Aorta (tissue), 5 donors: ENCODE measurements around the gene RRAGC. TPM values are rescaled to one million over a fixed set of nuclear protein-coding genes. Genes with fewer than 3 reads are reported as not detected.

ENCODE experiments used
- ATAC-seq: fragments of 200-7000 bp; cut with Tn5 transposase; one replicate; pipeline ENCODE4 v1.9.1; 2022; ENCODE audit warnings: moderate library complexity; ENCODE audit not compliant: low FRiP score
- DNase-seq, 2 donors: peaks; one replicate each; pipeline ENCODE4 v3.0.0-alpha.2; 2020
- H3K27ac ChIP-seq, 2 donors: one replicate each; pipeline ENCODE4 v1.5.1; 2013; ENCODE audit warnings: low read length in 2 of 2, mild to moderate bottlenecking in 2 of 2, moderate library complexity in 2 of 2, control low read depth in 1 of 2, inconsistent platforms in 1 of 2, low read depth in 1 of 2
- H3K27me3 ChIP-seq, 2 donors: one replicate each; pipeline ENCODE4 v1.6.1; 2013; ENCODE audit warnings: control low read depth in 1 of 2, low read length in 1 of 2, mild to moderate bottlenecking in 1 of 2, moderate library complexity in 1 of 2; ENCODE audit not compliant: insufficient read depth in 2 of 2, control insufficient read depth in 1 of 2
- H3K36me3 ChIP-seq, 2 donors: one replicate each; pipeline ENCODE4 v1.6.1; 2013; ENCODE audit warnings: control low read depth in 1 of 2, low read length in 1 of 2, mild to moderate bottlenecking in 1 of 2; ENCODE audit not compliant: insufficient read depth in 2 of 2, control insufficient read depth in 1 of 2
- H3K4me1 ChIP-seq, 2 donors: one replicate each; pipeline ENCODE4 v1.6.1; 2013; ENCODE audit warnings: low read length in 2 of 2, control low read depth in 1 of 2, mild to moderate bottlenecking in 1 of 2, moderate library complexity in 1 of 2; ENCODE audit not compliant: insufficient read depth in 2 of 2, control insufficient read depth in 1 of 2
- H3K4me3 ChIP-seq, 2 donors: one replicate each; pipeline ENCODE4 v1.5.1; 2013; ENCODE audit warnings: low read length in 2 of 2, control low read depth in 1 of 2, mild to moderate bottlenecking in 1 of 2
- H3K9me3 ChIP-seq: one replicate; pipeline ENCODE4 v1.6.1; 2013; ENCODE audit warnings: mild to moderate bottlenecking, low read length; ENCODE audit not compliant: control insufficient read depth
- WGBS, 2 donors: extraction: QIAGEN DNeasy Blood & Tissue Kit; methylation state at CpG; one replicate each; pipeline ENCODE4 v1.1.7; 2013; 5-methylcytosine and 5-hydroxymethylcytosine counted together
- intact Hi-C, 2 donors: fragments of 100-400 bp; cut with DNase I; formaldehyde crosslinking; loops; one replicate each; pipeline versions ENCODE4 v1.14.2 to v1.15.0; 2022
- polyA plus RNA-seq, 2 donors: library from polyadenylated mRNA; stranded (reverse); fragments of 200-250 nt; gene quantifications; one replicate each; pipeline ENCODE4 v1.2.3, GENCODE V29; 2013
- total RNA-seq, 2 donors: library from RNA; stranded (reverse); fragmentation: NEBNext Ultra II Directional; extraction: Animal tissue kit (Norgen Biotek cat#: 25700); gene quantifications; one replicate each; pipeline ENCODE4 v1.2.1, GENCODE V29; 2021
- donor health status: healthy with polysubstance abuse.
- donor health status: Bipolar disorder and iron deficiency.
- donor health status: DM: no; HTN: no; CAD: no.
- donor health status: DM: no; HTN: no; CAD: no.
- donor health status: DM: yes; HTN: yes; CAD: no.

RRAGC gene
- total and polyA plus RNA-seq, 4 donors: 21.6 to 28.4 (median 23.3) TPM

DNA sequence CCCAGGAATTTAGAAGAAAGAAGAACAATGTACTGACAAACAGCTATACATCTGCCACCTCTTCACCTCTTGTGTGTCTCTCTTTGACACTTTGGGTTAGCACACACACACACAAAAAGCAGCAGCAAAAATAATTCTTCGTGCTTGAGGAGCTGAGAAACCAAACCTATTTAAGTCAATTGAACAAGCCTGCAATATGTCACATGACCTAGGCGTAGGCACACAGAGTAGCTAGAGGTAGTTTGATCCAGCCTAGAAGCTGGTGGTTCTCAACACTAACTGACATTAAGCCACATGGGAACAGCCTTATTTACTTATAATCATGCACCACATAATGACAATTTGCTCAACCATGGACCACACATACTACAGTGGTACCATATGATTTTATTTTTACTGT lies 32.3 kb downstream of the RRAGC start:
- H3K4me1 ChIP-seq: no peaks in the 10 kb centered on the region
- H3K27me3 ChIP-seq: peaks cover 0 to 2% of the 10 kb centered on the region in 2 donors
- DNase-seq (no peak), ATAC-seq (no peak)
- H3K9me3 ChIP-seq: no peaks in the 10 kb centered on the region
- no peak overlapping the region for H3K27ac ChIP-seq
- no peaks in the 10 kb centered on the region for H3K36me3 ChIP-seq
- no peak overlapping the region for H3K4me3 ChIP-seq
- intact Hi-C loops: no loop called here
- 56 to 67% methylated on average over 2 of the region's 2 CpGs for WGBS, 2 donors

DNA sequence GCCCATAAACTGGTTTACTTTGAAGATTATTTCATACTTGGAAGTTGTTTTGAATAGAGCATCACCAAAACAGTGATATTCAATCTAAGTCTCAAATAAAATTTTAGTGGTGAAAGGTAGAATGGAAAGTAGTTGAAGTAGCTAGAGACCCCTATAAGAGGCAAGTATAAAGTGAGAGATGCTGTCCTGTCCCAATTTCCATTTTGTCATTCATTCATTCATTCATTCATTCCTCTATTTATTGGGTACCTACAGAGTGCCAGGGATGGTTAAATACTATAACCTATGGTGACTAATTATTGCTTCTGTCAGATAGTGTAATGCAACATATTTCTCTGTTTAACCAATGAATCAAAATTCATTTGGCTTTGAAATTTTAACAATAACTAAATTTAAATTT lies 32.7 kb downstream of the RRAGC start:
- no peaks in the 10 kb centered on the region for H3K36me3 ChIP-seq
- intact Hi-C loops: no loop called here
- no peak for ATAC-seq

DNA sequence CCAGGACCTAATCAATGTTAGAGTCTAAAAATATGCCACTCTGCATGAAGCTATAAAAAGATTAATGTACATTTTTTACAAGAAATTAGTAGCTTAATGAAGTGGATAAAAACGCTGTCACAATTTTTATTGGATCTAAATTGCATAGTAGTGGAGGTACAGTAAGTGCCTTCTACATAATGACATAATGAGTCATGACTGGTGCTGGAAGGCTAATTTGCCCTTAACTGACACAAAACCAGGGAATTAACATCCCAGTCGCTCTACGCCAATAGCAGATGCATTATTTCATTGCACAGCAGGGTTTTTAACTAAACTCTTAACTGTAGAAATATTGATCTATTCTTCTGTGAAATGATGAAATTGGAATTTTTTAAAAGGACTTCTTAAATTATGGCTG lies 33.3 kb downstream of the RRAGC start:
- WGBS, 2 donors: 50 to 58% methylated on average over 3 of the region's 3 CpGs
- ATAC-seq: no peak
- no peak overlapping the region for H3K4me3 ChIP-seq

More for the DNA sequence above, 32.7 kb downstream of the RRAGC start:
- no peak for DNase-seq
- Histone ChIP-seq H3K27me3 (peaks cover 0 to 2% of the 10 kb centered on the region in 2 donors), H3K4me1 (no peaks in the 10 kb centered on the region), H3K9me3 (no peaks in the 10 kb centered on the region), H3K27ac (no peak overlapping the region), H3K4me3 (no peak overlapping the region)

DNA sequence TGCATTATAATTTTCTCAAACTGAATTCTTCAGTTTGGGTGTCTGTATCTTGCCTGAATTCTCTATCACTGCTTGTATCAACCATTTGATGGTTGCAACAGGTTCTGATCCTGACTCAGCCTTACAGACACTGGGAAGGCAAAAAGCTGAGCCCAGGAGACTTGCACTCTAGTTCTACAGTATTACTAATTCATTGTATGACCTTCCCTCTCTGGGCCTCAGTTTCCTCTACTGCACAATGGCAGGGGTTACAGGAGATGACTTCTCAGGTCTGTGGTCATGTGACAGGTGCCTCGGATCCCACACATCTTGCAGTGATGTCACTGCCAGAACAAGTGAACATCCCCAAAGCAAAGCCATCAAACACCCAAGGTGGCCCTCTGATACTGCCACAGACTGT lies 38.7 kb downstream of the RRAGC start:
- H3K27ac ChIP-seq: no peak overlapping the region
- peaks cover 0 to 2% of the 10 kb centered on the region in 2 donors for H3K27me3 ChIP-seq
- no peaks in the 10 kb centered on the region for H3K36me3 ChIP-seq
- intact Hi-C loops: no loop called here
- no peaks in the 10 kb centered on the region for H3K4me1 ChIP-seq
- H3K4me3 ChIP-seq: no peak overlapping the region
- ATAC-seq (no peak), DNase-seq (no peak)
- H3K9me3 ChIP-seq: no peaks in the 10 kb centered on the region
- 50 to 60% methylated on average over 1 of the region's 1 CpG for WGBS, 2 donors

More for the DNA sequence above, 33.3 kb downstream of the RRAGC start:
- intact Hi-C loops: no loop called here
- DNase-seq: no peak
- Histone ChIP-seq H3K27ac (no peak overlapping the region), H3K4me1 (no peaks in the 10 kb centered on the region), H3K36me3 (no peaks in the 10 kb centered on the region), H3K27me3 (peaks cover 0 to 2% of the 10 kb centered on the region in 2 donors), H3K9me3 (no peaks in the 10 kb centered on the region)

DNA sequence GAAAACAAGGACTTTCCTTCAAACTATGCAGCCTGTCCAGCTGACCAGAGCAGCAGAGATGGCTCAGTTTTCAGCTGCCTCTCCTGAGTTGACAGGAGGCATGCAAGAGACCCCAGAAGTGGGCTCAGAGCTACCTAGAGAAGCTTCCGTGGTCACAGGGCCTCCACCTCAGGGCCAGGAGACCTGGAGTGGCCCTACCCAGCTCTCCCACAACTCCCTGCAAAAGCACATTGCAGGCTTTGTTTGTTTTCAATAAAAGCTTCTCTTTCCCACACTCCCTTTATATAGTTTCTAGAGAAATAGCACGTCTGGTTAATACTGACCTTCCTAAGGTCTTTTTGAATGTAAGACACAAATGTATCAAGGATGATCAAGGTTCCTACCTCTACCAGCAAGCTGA lies 40.1 kb downstream of the RRAGC start:
- intact Hi-C loops: loop anchor here (10.0 kb wide), 1 partner anchor 215 kb away; no protein-coding TSS in a partner anchor
- ATAC-seq: no peak
- 66 to 72% methylated on average over 2 of the region's 2 CpGs for WGBS, 2 donors

DNA sequence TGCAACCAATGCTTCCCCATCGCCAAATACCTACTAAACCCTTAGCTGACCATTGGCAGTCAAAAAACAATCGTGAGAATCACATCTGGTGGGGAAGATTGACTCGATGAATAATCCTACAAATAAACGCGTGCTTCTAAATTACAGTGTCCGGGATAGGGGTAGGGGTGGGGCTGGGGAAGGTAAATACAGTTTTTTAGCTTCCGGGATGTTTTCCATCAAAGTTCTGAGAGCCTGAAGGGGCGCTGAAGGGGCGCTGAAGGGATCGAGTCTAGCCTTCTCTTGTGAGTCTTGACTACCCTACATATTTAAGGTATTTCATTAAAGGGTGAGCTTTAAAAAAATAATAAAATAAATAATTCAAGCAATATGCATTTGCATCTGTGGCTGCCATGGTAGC lies 40.5 kb downstream of the RRAGC start:
- intact Hi-C loops: loop anchor here (10.0 kb wide), 1 partner anchor 214 kb away; no protein-coding TSS in a partner anchor
- H3K4me1 ChIP-seq: no peaks in the 10 kb centered on the region
- H3K27ac ChIP-seq: no peak overlapping the region
- H3K27me3 ChIP-seq: no peaks in the 10 kb centered on the region
- 20 to 23% methylated on average over 10 of the region's 10 CpGs for WGBS, 2 donors
- no peak for DNase-seq
- H3K4me3 ChIP-seq: no peak overlapping the region
- peaks cover 2% of the 10 kb centered on the region for H3K9me3 ChIP-seq
- ATAC-seq: no peak
- H3K36me3 ChIP-seq: no peaks in the 10 kb centered on the region

More for the DNA sequence above, 40.1 kb downstream of the RRAGC start:
- Histone ChIP-seq H3K4me3 (no peak overlapping the region), H3K9me3 (no peaks in the 10 kb centered on the region), H3K27ac (no peak overlapping the region), H3K27me3 (no peaks in the 10 kb centered on the region), H3K36me3 (no peaks in the 10 kb centered on the region), H3K4me1 (no peaks in the 10 kb centered on the region)
- no peak for DNase-seq

DNA sequence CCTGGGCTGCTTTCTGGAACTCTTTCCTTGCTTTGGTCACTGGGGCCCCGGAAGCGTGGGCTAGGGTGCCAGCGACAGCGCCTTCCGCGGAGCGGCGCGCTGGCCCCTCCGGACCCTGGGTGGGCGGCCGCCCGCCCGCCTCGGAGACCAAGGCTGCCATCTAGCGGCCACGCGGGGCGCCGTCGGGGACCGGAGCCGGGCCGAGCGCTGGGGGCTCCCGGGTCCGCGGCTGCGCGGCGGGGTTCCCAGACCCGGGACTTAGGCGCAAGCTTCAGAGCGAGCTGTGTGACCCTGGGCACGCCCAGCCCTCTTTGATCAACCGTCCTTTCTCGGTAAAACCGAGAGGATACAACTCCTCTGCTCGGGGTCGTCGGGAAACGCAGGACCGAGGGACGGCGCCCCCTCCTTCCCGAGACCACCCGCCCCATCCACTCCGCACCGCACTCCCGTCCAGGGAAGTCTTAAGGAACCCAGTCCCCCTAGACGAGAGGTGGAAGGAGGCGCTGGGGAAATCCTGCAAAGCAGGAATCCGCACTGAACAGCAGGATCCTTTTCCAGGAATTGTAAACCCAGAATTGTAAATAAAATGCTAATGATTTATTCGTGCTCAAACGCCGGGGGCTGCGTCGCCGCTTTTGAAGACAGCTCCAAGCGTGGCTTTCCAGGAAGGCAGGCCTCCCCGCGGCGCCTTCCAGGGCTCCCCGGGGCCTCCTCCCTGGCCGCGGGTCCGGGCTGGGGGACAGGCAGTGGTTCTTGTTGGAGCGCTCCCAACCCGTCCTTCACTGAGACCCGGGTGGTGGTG lies 41.2 kb downstream of the RRAGC start:
- Histone ChIP-seq H3K4me1 (no peaks in the 10 kb centered on the region), H3K36me3 (no peaks in the 10 kb centered on the region), H3K27ac (no peak overlapping the region), H3K27me3 (no peaks in the 10 kb centered on the region), H3K4me3 (no peak overlapping the region), H3K9me3 (peaks cover 5% of the 10 kb centered on the region)
- DNase-seq (peak in 1 of 2 donors; percentile 82), ATAC-seq (peak; percentile 72)
- intact Hi-C loops: loop anchor here (10.0 kb wide), 1 partner anchor 214 kb away; no protein-coding TSS in a partner anchor
- 1% methylated on average over 59 to 70 of the region's 70 CpGs for WGBS, 2 donors

DNA sequence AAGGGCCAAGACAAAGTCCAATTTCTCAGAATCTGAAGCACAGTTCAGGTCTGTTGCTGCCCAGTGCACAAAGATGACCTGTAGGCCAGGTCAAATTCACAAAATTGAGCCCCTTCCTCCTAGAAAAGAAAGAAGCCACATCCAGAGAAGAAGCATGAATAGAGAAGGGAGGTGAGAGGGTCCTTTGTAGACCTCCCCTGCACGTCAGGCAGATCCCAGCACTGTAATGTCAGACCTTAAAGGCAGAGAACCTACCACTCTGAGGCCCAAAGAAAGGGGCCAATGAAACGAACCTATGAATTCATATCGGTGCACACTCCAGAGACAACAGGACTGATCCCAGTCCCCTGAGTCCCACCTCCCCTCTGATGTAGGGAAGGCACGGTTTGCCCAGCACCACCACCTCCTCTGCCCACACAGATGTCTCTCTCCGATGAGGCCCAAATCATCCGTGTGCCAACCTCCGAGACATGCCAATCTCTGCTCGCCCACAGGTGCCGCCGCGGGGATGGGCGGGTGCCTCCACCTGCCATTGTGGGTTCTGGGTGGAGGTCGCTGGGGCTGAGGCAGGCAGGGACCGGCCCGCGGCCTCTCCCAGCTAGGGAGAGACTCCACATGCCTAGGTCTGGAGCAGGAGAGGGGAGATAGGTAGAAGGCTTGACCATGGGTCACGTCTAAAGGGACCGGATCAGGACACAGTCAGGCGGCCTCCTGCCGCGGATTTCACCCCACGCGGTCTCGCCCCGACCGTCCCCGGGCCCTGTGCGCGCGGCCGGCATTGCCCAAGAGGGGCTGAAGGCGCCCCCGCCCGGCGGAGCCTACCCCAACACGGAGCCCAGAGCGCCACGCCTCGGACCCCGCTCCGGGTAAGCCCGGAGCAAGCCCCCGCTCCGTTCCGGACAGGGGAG lies 42.1 kb downstream of the RRAGC start:
- DNase-seq: no peak
- Histone ChIP-seq H3K27me3 (no peaks in the 10 kb centered on the region), H3K4me1 (no peaks in the 10 kb centered on the region), H3K27ac (no peak overlapping the region), H3K36me3 (no peaks in the 10 kb centered on the region), H3K9me3 (peaks cover 5% of the 10 kb centered on the region), H3K4me3 (no peak overlapping the region)
- ATAC-seq: peak; percentile 24
- intact Hi-C loops: loop anchor here (10.0 kb wide), 1 partner anchor 213 kb away; no protein-coding TSS in a partner anchor
- 33 to 35% methylated on average over 38 to 45 of the region's 45 CpGs for WGBS, 2 donors
